ENCODE data around the gene MPST.

Gene MPST

DNA sequence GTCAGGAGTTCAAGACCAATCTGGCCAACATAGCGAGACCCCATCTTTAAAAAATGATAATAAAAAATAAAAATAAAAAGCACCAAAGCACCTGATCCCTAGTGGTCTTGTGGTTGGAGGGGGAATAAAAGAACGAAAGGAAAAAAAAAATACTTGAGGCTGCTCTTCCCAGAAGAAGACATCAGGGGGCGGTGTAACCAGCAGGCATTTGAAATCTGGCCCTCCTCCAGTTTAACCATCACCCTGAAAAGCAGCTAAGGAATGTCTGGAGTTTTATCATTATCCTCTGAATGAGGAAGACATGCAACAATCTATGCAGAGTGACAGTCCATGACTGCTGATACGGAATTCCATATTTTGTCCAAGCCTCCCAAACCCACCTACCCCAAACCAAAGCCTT, 26.4 kb downstream of the MPST start:
- no peak overlapping the region for H3K27ac ChIP-seq (ENCODE audit: extremely low read depth, low read depth, low read length)
- no peaks in the 10 kb centered on the region for H3K9me3 ChIP-seq (ENCODE audit: control insufficient read depth, insufficient read depth, low read depth, low read length)
- H3K4me1 ChIP-seq (ENCODE audit: control insufficient read depth, insufficient read depth, low read length) = no peaks in the 10 kb centered on the region
- POLR2A ChIA-PET = interaction anchor here (1.6 kb wide), 1 partner anchor 154 kb away, joined by 3 read pairs; no protein-coding TSS in a partner anchor
- H3K4me3 ChIP-seq (ENCODE audit: low read depth, low read length) = no peak overlapping the region
- H3K36me3 ChIP-seq (ENCODE audit: control insufficient read depth in 2 of 2, insufficient read depth in 1 of 2, low read length in 2 of 2) = no peaks in the 10 kb centered on the region
- CTCF ChIA-PET = interaction anchor here (0.5 to 1.9 kb wide), 21 partner anchors 9 to 499 kb away, joined by 3 to 7 read pairs (median 4); no protein-coding TSS in a partner anchor
- TF ChIP-seq ZNF48 (tag by site-specific recombination; IDR thresholded peaks at IDR 0.05) = no peak
- no peak for TF ChIP-seq ZNF501 (tag by site-specific recombination; IDR thresholded peaks at IDR 0.05)
- TF ChIP-seq, protein P1, sequence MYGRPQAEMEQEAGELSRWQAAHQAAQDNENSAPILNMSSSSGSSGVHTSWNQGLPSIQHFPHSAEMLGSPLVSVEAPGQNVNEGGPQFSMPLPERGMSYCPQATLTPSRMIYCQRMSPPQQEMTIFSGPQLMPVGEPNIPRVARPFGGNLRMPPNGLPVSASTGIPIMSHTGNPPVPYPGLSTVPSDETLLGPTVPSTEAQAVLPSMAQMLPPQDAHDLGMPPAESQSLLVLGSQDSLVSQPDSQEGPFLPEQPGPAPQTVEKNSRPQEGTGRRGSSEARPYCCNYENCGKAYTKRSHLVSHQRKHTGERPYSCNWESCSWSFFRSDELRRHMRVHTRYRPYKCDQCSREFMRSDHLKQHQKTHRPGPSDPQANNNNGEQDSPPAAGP (tag by site-specific recombination; IDR thresholded peaks at IDR 0.05) = no peak
- TF ChIP-seq, protein P2, sequence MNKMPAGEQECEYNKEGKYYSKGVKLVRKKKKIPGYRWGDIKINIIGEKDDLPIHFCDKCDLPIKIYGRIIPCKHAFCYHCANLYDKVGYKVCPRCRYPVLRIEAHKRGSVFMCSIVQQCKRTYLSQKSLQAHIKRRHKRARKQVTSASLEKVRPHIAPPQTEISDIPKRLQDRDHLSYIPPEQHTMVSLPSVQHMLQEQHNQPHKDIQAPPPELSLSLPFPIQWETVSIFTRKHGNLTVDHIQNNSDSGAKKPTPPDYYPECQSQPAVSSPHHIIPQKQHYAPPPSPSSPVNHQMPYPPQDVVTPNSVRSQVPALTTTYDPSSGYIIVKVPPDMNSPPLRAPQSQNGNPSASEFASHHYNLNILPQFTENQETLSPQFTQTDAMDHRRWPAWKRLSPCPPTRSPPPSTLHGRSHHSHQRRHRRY (tag by site-specific recombination; IDR thresholded peaks at IDR 0.05) = no peak
- TF ChIP-seq, protein P3, sequence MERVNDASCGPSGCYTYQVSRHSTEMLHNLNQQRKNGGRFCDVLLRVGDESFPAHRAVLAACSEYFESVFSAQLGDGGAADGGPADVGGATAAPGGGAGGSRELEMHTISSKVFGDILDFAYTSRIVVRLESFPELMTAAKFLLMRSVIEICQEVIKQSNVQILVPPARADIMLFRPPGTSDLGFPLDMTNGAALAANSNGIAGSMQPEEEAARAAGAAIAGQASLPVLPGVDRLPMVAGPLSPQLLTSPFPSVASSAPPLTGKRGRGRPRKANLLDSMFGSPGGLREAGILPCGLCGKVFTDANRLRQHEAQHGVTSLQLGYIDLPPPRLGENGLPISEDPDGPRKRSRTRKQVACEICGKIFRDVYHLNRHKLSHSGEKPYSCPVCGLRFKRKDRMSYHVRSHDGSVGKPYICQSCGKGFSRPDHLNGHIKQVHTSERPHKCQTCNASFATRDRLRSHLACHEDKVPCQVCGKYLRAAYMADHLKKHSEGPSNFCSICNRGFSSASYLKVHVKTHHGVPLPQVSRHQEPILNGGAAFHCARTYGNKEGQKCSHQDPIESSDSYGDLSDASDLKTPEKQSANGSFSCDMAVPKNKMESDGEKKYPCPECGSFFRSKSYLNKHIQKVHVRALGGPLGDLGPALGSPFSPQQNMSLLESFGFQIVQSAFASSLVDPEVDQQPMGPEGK (tag by site-specific recombination; IDR thresholded peaks at IDR 0.05) = no peak
- no peak for TF ChIP-seq ZNF416 (tag by site-specific recombination; IDR thresholded peaks at IDR 0.05)
- TF ChIP-seq ZNF785 (tag by site-specific recombination; IDR thresholded peaks at IDR 0.05) = no peak
- TF ChIP-seq, protein P4, sequence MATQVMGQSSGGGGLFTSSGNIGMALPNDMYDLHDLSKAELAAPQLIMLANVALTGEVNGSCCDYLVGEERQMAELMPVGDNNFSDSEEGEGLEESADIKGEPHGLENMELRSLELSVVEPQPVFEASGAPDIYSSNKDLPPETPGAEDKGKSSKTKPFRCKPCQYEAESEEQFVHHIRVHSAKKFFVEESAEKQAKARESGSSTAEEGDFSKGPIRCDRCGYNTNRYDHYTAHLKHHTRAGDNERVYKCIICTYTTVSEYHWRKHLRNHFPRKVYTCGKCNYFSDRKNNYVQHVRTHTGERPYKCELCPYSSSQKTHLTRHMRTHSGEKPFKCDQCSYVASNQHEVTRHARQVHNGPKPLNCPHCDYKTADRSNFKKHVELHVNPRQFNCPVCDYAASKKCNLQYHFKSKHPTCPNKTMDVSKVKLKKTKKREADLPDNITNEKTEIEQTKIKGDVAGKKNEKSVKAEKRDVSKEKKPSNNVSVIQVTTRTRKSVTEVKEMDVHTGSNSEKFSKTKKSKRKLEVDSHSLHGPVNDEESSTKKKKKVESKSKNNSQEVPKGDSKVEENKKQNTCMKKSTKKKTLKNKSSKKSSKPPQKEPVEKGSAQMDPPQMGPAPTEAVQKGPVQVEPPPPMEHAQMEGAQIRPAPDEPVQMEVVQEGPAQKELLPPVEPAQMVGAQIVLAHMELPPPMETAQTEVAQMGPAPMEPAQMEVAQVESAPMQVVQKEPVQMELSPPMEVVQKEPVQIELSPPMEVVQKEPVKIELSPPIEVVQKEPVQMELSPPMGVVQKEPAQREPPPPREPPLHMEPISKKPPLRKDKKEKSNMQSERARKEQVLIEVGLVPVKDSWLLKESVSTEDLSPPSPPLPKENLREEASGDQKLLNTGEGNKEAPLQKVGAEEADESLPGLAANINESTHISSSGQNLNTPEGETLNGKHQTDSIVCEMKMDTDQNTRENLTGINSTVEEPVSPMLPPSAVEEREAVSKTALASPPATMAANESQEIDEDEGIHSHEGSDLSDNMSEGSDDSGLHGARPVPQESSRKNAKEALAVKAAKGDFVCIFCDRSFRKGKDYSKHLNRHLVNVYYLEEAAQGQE (tag by site-specific recombination; IDR thresholded peaks at IDR 0.05) = no peak
- TF ChIP-seq, protein P5, sequence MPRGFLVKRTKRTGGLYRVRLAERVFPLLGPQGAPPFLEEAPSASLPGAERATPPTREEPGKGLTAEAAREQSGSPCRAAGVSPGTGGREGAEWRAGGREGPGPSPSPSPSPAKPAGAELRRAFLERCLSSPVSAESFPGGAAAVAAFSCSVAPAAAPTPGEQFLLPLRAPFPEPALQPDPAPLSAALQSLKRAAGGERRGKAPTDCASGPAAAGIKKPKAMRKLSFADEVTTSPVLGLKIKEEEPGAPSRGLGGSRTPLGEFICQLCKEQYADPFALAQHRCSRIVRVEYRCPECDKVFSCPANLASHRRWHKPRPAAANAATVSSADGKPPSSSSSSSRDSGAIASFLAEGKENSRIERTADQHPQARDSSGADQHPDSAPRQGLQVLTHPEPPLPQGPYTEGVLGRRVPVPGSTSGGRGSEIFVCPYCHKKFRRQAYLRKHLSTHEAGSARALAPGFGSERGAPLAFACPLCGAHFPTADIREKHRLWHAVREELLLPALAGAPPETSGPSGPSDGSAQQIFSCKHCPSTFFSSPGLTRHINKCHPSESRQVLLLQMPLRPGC (tag by site-specific recombination; IDR thresholded peaks at IDR 0.05) = no peak
- no peak for TF ChIP-seq YY1 (tag by site-specific recombination; IDR thresholded peaks at IDR 0.05)
- TF ChIP-seq ZNF248 (tag by site-specific recombination; IDR thresholded peaks at IDR 0.05) = no peak
- no peak for TF ChIP-seq WT1 (tag by site-specific recombination; IDR thresholded peaks at IDR 0.05)
- peak; percentile 32; the same call in 1 of the 2 replicates for TF ChIP-seq ZNF341 (tag by site-specific recombination; IDR thresholded peaks at IDR 0.05; ENCODE audit: low read depth)
- TF ChIP-seq, protein P6, sequence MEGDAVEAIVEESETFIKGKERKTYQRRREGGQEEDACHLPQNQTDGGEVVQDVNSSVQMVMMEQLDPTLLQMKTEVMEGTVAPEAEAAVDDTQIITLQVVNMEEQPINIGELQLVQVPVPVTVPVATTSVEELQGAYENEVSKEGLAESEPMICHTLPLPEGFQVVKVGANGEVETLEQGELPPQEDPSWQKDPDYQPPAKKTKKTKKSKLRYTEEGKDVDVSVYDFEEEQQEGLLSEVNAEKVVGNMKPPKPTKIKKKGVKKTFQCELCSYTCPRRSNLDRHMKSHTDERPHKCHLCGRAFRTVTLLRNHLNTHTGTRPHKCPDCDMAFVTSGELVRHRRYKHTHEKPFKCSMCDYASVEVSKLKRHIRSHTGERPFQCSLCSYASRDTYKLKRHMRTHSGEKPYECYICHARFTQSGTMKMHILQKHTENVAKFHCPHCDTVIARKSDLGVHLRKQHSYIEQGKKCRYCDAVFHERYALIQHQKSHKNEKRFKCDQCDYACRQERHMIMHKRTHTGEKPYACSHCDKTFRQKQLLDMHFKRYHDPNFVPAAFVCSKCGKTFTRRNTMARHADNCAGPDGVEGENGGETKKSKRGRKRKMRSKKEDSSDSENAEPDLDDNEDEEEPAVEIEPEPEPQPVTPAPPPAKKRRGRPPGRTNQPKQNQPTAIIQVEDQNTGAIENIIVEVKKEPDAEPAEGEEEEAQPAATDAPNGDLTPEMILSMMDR (tag by site-specific recombination; IDR thresholded peaks at IDR 0.05) = 0 out of 2 replicates have a peak, but pooled peaks have one; percentile 26
- TF ChIP-seq ZNF654 (tag by site-specific recombination; IDR thresholded peaks at IDR 0.05; ENCODE audit: low read depth) = peak; percentile 32; the same call in 1 of the 2 replicates
- no peak for TF ChIP-seq HOXA7 (CRISPR knock-in tag; IDR thresholded peaks at IDR 0.05; ENCODE audit: borderline replicate concordance)
- TF ChIP-seq ZNF211 (tag by site-specific recombination; IDR thresholded peaks at IDR 0.05; ENCODE audit: low read depth) = no peak
- TF ChIP-seq ZNF624 (tag by site-specific recombination; IDR thresholded peaks at IDR 0.05) = no peak
- no peak for TF ChIP-seq MEIS1 (CRISPR knock-in tag; IDR thresholded peaks at IDR 0.05; ENCODE audit: borderline replicate concordance)
- no peak for TF ChIP-seq ZNF324 (tag by site-specific recombination; IDR thresholded peaks at IDR 0.05)
- TF ChIP-seq ZBTB8A (tag by site-specific recombination; IDR thresholded peaks at IDR 0.05) = no peak
- TF ChIP-seq HOXD13 (CRISPR knock-in tag; IDR thresholded peaks at IDR 0.05; ENCODE audit: borderline replicate concordance) = no peak
- no peak for TF ChIP-seq TCF7L2 (IDR thresholded peaks at IDR 0.05; ENCODE audit: borderline replicate concordance, low read depth, low read length)
